SHP77 treated with DMSO at 0.1 percent for 48 hours (cell line): ENCODE results near the gene WDR86.

Source experiments
- DNase-seq: peaks from one replicate; lab custom pipeline; 2025; lab: John Stamatoyannopoulos, UW

The WDR86 gene, protein sequence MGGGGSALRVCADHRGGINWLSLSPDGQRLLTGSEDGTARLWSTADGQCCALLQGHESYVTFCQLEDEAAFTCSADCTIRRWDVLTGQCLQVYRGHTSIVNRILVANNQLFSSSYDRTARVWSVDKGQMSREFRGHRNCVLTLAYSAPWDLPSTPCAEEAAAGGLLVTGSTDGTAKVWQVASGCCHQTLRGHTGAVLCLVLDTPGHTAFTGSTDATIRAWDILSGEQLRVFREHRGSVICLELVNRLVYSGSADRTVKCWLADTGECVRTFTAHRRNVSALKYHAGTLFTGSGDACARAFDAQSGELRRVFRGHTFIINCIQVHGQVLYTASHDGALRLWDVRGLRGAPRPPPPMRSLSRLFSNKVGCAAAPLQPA

DNA sequence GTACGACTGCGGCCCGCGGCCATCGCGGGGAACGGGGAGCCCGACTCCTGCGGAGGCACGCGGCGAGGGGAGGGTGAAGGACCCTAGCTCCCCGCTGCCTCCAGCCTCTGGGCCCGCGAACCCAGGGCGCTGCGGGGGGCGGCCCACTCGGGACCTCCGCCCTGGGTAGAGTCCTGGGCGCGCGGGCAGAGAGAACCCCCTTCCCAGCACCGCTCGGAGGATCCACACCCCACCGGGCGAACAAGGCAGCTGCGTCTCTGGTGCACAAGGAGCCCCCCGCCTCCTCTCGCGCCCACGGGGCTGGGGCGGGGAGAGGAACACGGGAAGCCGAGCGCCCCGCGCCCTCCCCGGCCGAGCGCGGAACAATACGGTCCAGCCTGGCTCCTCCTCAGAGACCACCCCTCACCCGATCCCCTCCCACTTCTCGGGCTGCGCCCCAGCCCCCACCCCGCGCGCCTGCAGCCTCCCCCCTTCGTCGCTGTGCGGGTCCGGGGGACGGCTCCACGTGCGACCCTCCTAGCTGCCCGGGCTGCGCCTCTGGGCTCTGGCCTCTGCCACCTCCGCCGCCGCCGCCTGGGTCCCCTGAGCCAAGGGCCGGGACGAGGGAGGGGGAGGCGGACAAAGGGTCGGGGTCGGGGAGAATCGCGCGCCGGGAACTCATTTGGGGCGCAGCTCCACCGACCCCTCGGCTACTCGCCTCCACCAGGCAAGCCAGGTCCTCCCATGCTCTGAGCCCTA lies at the start of gene WDR86:
WDR86 (minus strand) TSS at position 372 of the 738 bp plus-strand sequence. CDS start 449 bp downstream, outside the sequence.
- DNase-seq, result no peak

DNA sequence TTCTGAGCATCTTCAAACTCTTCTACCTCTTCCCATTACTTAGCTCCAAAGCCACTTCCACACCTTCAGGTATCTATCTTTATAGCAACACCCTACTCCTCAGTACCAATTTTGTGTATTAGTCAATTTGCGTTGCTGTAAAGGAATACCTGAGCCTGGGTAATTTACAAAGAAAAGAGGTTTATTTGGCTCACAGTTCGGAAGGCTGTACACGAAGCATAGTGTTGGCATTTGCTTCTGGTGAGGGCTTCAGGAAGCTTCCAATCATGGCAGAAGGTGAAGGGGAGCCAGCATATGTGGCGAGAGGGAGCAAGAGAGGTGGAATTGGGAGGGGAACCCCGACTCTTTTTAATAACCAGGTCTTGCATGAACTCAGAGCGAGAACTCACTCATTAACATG lies 47.7 kb upstream of the WDR86 start:
- no peak for DNase-seq

DNA sequence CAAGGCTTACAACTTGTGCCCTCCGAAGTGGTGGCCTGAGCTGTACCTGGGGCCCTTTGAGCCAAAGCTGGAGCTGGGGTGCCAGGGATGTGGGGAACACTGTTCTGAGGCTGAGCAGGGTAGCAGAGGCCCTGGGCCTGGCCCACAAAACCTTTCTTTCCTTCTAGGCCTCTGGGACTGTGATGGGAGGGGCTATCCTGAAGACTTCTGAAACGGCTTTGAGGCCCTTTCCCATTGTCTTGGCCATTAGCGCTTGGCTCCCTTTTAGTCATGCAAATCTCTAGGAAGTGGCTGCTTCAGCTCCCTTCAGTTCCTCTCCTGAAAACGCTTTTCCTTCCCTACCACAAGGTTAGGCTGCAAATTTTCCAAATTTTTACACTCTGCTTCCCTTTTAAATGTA lies 46.9 kb upstream of the WDR86 start:
- DNase-seq, result no peak

- DNase-seq, result no peak
Measured at GRCh38 chr7:151456276-151456675, 46.4 kb upstream of the WDR86 start.

GRCh38 chr7:151455690-151456089 lies 45.9 kb upstream of the WDR86 start:
- DNase-seq, result no peak

- DNase-seq, result no peak
Measured at GRCh38 chr7:151454932-151455530, 45.2 kb upstream of the WDR86 start.

- no peak for DNase-seq
Measured at GRCh38 chr7:151454305-151454704, 44.5 kb upstream of the WDR86 start.

DNA sequence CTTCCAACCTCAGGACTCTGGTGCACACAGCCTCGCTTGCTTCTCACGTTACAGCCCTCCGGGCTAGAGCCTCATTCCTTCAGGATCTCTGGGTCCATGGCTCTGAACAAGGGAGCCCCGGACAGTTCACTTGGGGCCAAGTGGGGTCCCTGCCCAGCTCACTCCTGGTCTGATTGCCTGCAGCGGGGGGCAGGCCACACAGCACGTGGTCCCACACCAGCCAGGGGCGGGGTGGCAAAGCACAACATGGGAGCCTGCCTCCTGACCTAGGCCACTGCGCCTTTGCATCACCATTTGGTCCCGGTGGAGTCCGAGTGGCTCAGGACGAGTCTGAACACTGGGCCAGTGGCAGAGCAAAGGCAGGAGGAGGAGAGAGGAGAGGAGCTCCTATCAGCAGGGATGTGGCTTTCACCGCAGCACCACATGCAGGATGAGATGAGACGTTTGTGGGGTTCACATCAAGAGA lies 43.5 kb upstream of the WDR86 start:
- no peak for DNase-seq

GRCh38 chr7:151452680-151453325 lies 43.0 kb upstream of the WDR86 start:
- DNase-seq, result no peak

- no peak for DNase-seq
Measured at GRCh38 chr7:151451626-151452571, 42.1 kb upstream of the WDR86 start.

DNA sequence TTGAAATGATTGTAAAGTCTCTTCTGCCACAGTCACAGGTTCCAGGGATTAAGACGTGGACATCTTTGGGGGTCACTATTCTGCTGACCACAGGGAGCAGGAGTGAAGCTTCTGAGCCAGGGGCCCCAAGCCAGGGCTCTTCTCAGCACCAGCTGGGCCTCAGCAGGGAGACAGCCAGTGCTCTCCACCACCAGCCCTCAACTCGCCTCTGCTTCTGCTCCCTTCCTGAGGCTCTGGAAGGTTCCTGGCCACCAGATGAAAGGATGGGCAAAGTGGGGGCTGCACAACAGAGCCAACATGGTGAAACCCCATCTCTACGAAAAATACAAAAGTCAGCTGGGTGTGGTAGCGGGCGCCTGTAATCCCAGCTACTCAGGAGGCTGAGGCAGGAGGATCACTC lies 41.3 kb upstream of the WDR86 start:
- DNase-seq, result no peak

DNA sequence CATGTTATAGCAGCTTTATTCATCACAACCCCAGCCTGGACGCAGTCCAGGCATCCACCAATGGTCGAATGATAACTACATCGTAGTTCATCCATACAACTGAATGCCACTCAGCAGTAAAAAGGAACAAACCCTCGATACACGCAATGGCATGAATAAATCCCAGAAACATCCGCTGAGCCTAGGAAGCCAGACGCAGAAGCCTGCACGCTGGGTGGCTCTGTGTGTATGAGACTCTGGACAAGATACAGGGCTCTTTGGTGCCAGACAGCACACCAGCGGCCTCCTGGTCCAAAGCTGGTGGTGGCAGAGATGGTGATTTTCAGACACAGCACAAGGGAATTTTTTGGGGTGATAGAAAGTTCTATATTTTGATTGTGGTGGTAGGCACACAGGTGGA lies 40.2 kb upstream of the WDR86 start:
- no peak for DNase-seq

- DNase-seq, result peak; percentile 12
Measured at GRCh38 chr7:151448261-151449252, 38.7 kb upstream of the WDR86 start.

DNA sequence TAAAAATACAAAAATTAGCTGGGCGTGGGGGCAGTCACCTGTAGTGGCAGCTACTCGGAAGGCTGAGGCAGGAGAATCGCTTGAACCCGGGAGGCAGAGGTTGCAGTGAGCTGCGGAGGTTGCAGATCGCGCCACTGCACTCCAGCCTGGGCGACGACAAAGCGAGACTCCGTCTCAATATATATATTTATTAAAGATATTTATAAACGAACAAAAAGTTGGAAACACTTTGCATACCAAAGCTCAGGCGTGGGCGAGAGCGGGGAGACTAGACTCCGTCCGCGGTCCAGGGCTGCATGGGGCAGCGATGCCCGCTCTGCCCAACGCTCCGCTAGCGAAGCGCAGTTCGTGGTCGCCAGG lies 38.0 kb upstream of the WDR86 start:
- DNase-seq, result no peak

- DNase-seq, result no peak
Measured at GRCh38 chr7:151447312-151447711, 37.5 kb upstream of the WDR86 start.

DNA sequence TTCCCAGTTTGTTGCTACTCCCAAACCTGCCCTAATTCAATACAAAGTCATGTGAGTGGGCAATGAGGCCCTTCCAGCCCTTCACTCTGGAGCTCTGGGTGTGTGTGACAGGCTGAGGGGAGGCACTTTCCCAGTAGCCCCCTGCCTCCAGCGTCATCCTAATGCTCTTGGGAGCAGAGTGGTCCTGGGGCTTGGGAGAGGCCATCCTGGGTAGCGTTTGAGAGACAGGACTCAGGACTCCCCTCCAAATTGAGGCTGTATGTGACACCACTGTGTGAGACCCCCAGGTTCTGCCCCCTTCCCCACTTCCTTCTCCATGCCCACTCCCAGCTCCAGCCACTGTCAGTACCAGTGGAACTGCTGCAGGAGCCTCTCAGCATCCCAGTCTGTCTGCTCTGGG lies 36.6 kb upstream of the WDR86 start:
- no peak for DNase-seq

- no peak for DNase-seq
Measured at GRCh38 chr7:151444632-151445031, 34.8 kb upstream of the WDR86 start.

GRCh38 chr7:151442776-151443496 lies 33.1 kb upstream of the WDR86 start:
- no peak for DNase-seq

DNA sequence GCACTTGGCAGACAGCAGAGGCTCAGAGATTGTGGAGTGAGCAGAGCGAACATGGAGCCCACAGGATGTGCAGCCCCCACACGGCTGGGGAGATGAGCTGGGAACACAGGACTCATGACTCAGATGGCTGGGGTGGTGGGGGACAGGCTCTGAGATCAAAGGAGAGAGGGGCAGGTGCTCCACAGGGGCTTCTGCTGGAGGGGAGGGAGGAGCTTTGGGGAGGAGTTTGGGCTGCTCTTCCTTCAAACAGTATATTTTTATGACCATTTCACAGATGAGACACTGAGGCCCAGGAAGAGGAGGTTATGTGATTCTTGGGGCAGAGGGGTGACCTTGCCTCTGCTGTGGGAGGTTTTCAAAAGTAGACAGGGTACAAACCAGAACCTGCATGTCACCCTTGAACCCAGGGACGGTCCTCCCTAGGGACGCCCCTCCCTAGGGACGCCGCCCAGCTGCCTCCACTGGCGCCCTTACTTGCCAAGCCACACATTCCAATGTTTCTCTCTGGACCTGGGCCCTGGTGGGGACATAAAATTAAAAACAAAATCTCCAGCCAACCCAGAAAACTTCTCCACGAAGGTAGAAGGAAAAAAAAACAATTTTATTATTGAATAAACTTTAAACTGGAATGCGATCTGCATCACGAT lies 31.1 kb upstream of the WDR86 start:
- no peak for DNase-seq
